ENCODE data around the gene PPP6R3. TPM values are rescaled to one million over a fixed set of nuclear protein-coding genes. Genes with fewer than 3 reads are reported as not detected.

PPP6R3 gene, protein sequence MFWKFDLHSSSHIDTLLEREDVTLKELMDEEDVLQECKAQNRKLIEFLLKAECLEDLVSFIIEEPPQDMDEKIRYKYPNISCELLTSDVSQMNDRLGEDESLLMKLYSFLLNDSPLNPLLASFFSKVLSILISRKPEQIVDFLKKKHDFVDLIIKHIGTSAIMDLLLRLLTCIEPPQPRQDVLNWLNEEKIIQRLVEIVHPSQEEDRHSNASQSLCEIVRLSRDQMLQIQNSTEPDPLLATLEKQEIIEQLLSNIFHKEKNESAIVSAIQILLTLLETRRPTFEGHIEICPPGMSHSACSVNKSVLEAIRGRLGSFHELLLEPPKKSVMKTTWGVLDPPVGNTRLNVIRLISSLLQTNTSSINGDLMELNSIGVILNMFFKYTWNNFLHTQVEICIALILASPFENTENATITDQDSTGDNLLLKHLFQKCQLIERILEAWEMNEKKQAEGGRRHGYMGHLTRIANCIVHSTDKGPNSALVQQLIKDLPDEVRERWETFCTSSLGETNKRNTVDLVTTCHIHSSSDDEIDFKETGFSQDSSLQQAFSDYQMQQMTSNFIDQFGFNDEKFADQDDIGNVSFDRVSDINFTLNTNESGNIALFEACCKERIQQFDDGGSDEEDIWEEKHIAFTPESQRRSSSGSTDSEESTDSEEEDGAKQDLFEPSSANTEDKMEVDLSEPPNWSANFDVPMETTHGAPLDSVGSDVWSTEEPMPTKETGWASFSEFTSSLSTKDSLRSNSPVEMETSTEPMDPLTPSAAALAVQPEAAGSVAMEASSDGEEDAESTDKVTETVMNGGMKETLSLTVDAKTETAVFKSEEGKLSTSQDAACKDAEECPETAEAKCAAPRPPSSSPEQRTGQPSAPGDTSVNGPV
- 100 to 1,000 TPM; 142 to 147 TPM for total RNA-seq
- 10 to 100 TPM; 22.2 to 51.6 TPM for polyA plus RNA-seq

DNA sequence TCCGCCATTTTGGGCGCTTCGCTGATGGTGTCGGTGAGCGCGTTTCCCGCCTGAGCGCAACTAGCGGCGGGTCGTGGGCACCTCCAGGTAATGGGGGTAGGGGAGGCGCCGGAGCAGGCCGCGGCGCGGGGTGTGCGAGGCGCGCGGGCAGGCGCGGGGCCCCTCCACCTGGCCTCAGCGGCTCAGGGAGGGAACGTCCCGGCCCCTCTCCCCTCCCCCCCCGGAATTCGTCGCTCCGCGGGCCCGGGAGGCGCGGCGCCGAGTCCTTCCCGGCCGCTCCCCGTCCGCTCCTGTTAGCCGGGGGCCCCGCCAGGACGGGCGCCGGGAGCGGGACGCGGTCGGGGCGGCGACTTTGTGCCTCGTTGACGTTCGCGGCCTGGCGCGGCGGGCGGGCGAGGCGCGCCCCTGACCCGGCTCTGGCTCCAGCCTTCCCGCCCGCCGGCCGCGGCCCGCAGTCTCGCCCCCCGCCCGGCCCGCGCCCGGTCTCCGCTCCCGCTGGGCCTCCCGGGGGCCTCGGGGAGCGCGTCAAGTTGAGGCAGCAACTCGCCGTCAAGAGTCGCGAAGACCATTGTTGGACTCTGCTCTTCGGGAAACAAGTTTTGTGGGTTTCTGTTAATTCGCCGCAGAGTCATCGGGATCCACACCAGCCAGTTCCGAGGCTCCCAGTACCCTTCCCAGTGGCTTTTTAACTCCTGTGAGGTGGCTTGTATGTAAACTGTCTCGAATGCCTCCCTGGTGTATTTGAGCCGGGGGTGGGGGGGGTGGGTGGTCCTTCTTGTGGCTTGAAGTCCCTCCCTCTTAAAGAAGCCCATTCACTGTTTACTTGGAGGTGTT lies at the start of gene PPP6R3:
Gene PPP6R3, plus strand, starts transcription at position 12 of the 834 bp plus-strand sequence. CDS start 76,913 bp downstream, outside the sequence.
- intact Hi-C loops (cut with micrococcal nuclease) = loop anchor here (5.0 to 10.0 kb wide), 4 partner anchors 46 to 384 kb away; partner anchors contain the start of genes C11orf24, CPT1A and KMT5B
- Histone ChIP-seq H3K4me1 (ENCODE audit: insufficient read depth, low read length) (peaks cover 52% of the 10 kb centered on the region), H3K36me3 (ENCODE audit: insufficient read depth, low read length) (no peaks in the 10 kb centered on the region), H3K4me3 (ENCODE audit: low read length in 2 of 2) (peak within 1 kb of the TSS; percentile 75 to 90), H3K27ac (ENCODE audit: low read depth, low read length) (peak within 1 kb of the TSS; percentile 93), H3K27me3 (ENCODE audit: insufficient read depth, low read length) (no peaks in the 10 kb centered on the region), H3K9me3 (ENCODE audit: control insufficient read depth in 1 of 2, low read length in 2 of 2) (no peaks in the 10 kb centered on the region)
- H3K27me3 Mint-ChIP-seq = peaks cover 0 to 6% of the 10 kb centered on the region in 2 donors
- ChIA-PET CTCF (ENCODE audit: partially characterized antibody) (interaction anchor here (0.8 to 1.4 kb wide), 2 partner anchors 8 to 252 kb away, joined by 3 to 4 read pairs; no protein-coding TSS in a partner anchor), POLR2A (ENCODE audit: partially characterized antibody) (interaction anchor here (0.9 to 1.8 kb wide), 5 partner anchors 13 to 247 kb away, joined by 3 to 9 read pairs (median 4); partner anchors contain the start of gene C11orf24)
- H3K36me3 Mint-ChIP-seq = peaks cover 3 to 14% of the 10 kb centered on the region in 2 donors
- H3K4me1 Mint-ChIP-seq = peaks cover 30 to 53% (median 41%) of the 10 kb centered on the region in 4 donors
- peak within 1 kb of the TSS; percentile 98 to 100 (median 99) for H3K27ac Mint-ChIP-seq
- peak within 1 kb of the TSS; percentile 93 to 99 (median 95) for H3K4me3 Mint-ChIP-seq
- peak in 3 of 5 donors; percentile 12 to 14 (median 14) for DNase-seq
- no peaks in the 10 kb centered on the region for H3K9me3 Mint-ChIP-seq

DNA sequence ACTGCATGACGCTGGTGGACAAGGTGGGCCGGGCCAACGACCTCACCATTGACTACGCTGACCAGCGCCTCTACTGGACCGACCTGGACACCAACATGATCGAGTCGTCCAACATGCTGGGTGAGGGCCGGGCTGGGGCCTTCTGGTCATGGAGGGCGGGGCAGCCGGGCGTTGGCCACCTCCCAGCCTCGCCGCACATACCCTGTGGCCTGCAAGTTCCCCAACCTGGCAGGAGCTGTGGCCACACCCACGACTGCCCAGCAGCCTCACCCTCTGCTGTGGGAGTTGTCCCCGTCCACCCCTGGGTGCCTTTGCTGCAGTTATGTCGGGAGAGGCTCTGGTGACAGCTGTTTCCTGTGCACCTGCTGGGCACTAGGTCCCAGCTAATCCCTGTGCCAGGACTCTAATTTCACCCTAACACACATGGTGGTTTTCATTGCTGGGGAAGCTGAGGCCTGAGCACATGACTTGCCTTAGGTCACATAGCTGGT lies 49.0 kb upstream of the PPP6R3 start:
- no peak overlapping the region for H3K27ac Mint-ChIP-seq
- CTCF ChIA-PET (ENCODE audit: partially characterized antibody) = no interaction called here

GRCh38 chr11:68412593-68413475 lies 47.7 kb upstream of the PPP6R3 start:
- H3K9me3 ChIP-seq (ENCODE audit: control insufficient read depth in 1 of 2, low read length in 2 of 2) = no peaks in the 10 kb centered on the region
- H3K4me3 ChIP-seq (ENCODE audit: low read length in 2 of 2) = no peak overlapping the region
- H3K27ac ChIP-seq (ENCODE audit: low read depth, low read length) = no peak overlapping the region
- ChIA-PET CTCF (ENCODE audit: partially characterized antibody) (no interaction called here), POLR2A (ENCODE audit: partially characterized antibody) (no interaction called here)
- no peaks in the 10 kb centered on the region for H3K9me3 Mint-ChIP-seq
- no peak for DNase-seq
- no peak overlapping the region for H3K4me3 Mint-ChIP-seq
- H3K27ac Mint-ChIP-seq = no peak overlapping the region
- peaks cover 0 to 6% (median 5%) of the 10 kb centered on the region in 4 donors for H3K4me1 Mint-ChIP-seq
- H3K27me3 Mint-ChIP-seq = no peaks in the 10 kb centered on the region
- H3K27me3 ChIP-seq (ENCODE audit: insufficient read depth, low read length) = no peaks in the 10 kb centered on the region
- intact Hi-C loops (cut with micrococcal nuclease) = no loop called here
- no peaks in the 10 kb centered on the region for H3K36me3 ChIP-seq (ENCODE audit: insufficient read depth, low read length)
- H3K36me3 Mint-ChIP-seq = no peaks in the 10 kb centered on the region
- no peaks in the 10 kb centered on the region for H3K4me1 ChIP-seq (ENCODE audit: insufficient read depth, low read length)

More for the DNA sequence above, 49.0 kb upstream of the PPP6R3 start:
- DNase-seq = no peak
- Mint-ChIP-seq H3K36me3 (no peaks in the 10 kb centered on the region), H3K9me3 (no peaks in the 10 kb centered on the region), H3K4me3 (no peak overlapping the region), H3K27me3 (no peaks in the 10 kb centered on the region), H3K4me1 (no peaks in the 10 kb centered on the region)
- no peaks in the 10 kb centered on the region for H3K27me3 ChIP-seq (ENCODE audit: insufficient read depth, low read length)
- no peak overlapping the region for H3K4me3 ChIP-seq (ENCODE audit: low read length in 2 of 2)
- H3K27ac ChIP-seq (ENCODE audit: low read depth, low read length) = no peak overlapping the region
- intact Hi-C loops (cut with micrococcal nuclease) = no loop called here
- no peaks in the 10 kb centered on the region for H3K9me3 ChIP-seq (ENCODE audit: control insufficient read depth in 1 of 2, low read length in 2 of 2)
- no peaks in the 10 kb centered on the region for H3K36me3 ChIP-seq (ENCODE audit: insufficient read depth, low read length)
- no peaks in the 10 kb centered on the region for H3K4me1 ChIP-seq (ENCODE audit: insufficient read depth, low read length)
- POLR2A ChIA-PET (ENCODE audit: partially characterized antibody) = no interaction called here

- Mint-ChIP-seq H3K9me3 (no peaks in the 10 kb centered on the region), H3K27ac (peak overlapping the region in 1 of 7 donors; percentile 35), H3K4me1 (peaks cover 0 to 6% (median 5%) of the 10 kb centered on the region in 4 donors), H3K36me3 (no peaks in the 10 kb centered on the region), H3K27me3 (no peaks in the 10 kb centered on the region), H3K4me3 (no peak overlapping the region)
- H3K9me3 ChIP-seq (ENCODE audit: control insufficient read depth in 1 of 2, low read length in 2 of 2) = no peaks in the 10 kb centered on the region
- no peak overlapping the region for H3K27ac ChIP-seq (ENCODE audit: low read depth, low read length)
- intact Hi-C loops (cut with micrococcal nuclease) = no loop called here
- no peaks in the 10 kb centered on the region for H3K36me3 ChIP-seq (ENCODE audit: insufficient read depth, low read length)
- H3K27me3 ChIP-seq (ENCODE audit: insufficient read depth, low read length) = no peaks in the 10 kb centered on the region
- H3K4me3 ChIP-seq (ENCODE audit: low read length in 2 of 2) = no peak overlapping the region
- DNase-seq = no peak
- H3K4me1 ChIP-seq (ENCODE audit: insufficient read depth, low read length) = no peaks in the 10 kb centered on the region
- CTCF ChIA-PET (ENCODE audit: partially characterized antibody) = no interaction called here
- POLR2A ChIA-PET (ENCODE audit: partially characterized antibody) = no interaction called here
Observed at GRCh38 chr11:68413591-68413999, 47.0 kb upstream of the PPP6R3 start.

GRCh38 chr11:68414496-68415221 lies 45.9 kb upstream of the PPP6R3 start:
- Mint-ChIP-seq H3K36me3 (no peaks in the 10 kb centered on the region), H3K27ac (no peak overlapping the region), H3K4me3 (no peak overlapping the region), H3K9me3 (no peaks in the 10 kb centered on the region), H3K4me1 (peaks cover 0 to 6% (median 5%) of the 10 kb centered on the region in 4 donors), H3K27me3 (no peaks in the 10 kb centered on the region)
- POLR2A ChIA-PET (ENCODE audit: partially characterized antibody) = no interaction called here
- no peak overlapping the region for H3K4me3 ChIP-seq (ENCODE audit: low read length in 2 of 2)
- no peaks in the 10 kb centered on the region for H3K4me1 ChIP-seq (ENCODE audit: insufficient read depth, low read length)
- H3K27ac ChIP-seq (ENCODE audit: low read depth, low read length) = no peak overlapping the region
- H3K9me3 ChIP-seq (ENCODE audit: control insufficient read depth in 1 of 2, low read length in 2 of 2) = no peaks in the 10 kb centered on the region
- DNase-seq = no peak
- no peaks in the 10 kb centered on the region for H3K36me3 ChIP-seq (ENCODE audit: insufficient read depth, low read length)
- CTCF ChIA-PET (ENCODE audit: partially characterized antibody) = no interaction called here
- H3K27me3 ChIP-seq (ENCODE audit: insufficient read depth, low read length) = no peaks in the 10 kb centered on the region
- intact Hi-C loops (cut with micrococcal nuclease) = no loop called here

All from CD4-positive, alpha-beta memory T cell (primary cell).